WTC11 (cell line): ENCODE data around the gene CLCA2. TPM values are rescaled to one million over a fixed set of nuclear protein-coding genes. Genes with fewer than 3 reads are reported as not detected.
A peak's percentile ranks its signal among the peaks of the same experiment; 100 is the strongest.

Experiments used
- AFF4 ChIP-seq: sonication (generic); formaldehyde crosslinking; IDR thresholded peaks from 2 replicates; pipeline ENCODE4 v1.8.1; 2023; ENCODE audit warnings: mild to moderate bottlenecking, missing genetic modification reagents, borderline replicate concordance
- AR ChIP-seq: fragments of 250-450 bp; sonication (Bioruptor Pico); IDR thresholded peaks from 2 replicates; pipeline ENCODE4 v1.9.0; 2021; ENCODE audit warnings: mild to moderate bottlenecking
- ARID4B ChIP-seq: sonication (generic); formaldehyde crosslinking; IDR thresholded peaks from 2 replicates; pipeline ENCODE4 v1.8.0; 2023; ENCODE audit warnings: missing genetic modification reagents, mild to moderate bottlenecking, borderline replicate concordance
- ATF2 ChIP-seq: sonication (generic); formaldehyde crosslinking; IDR thresholded peaks from 2 replicates; pipeline ENCODE4 v1.8.1; 2022; ENCODE audit warnings: low read depth, missing genetic modification reagents, borderline replicate concordance
- CBFB ChIP-seq: sonication (generic); formaldehyde crosslinking; IDR thresholded peaks from 2 replicates; pipeline ENCODE4 v1.8.1; 2022; ENCODE audit warnings: mild to moderate bottlenecking, low read depth, missing genetic modification reagents
- E2F5 ChIP-seq: sonication (generic); formaldehyde crosslinking; IDR thresholded peaks from 2 replicates; pipeline ENCODE4 v1.8.1; 2022; ENCODE audit warnings: mild to moderate bottlenecking, moderate library complexity, missing genetic modification reagents
- ELF4 ChIP-seq: sonication (generic); formaldehyde crosslinking; IDR thresholded peaks from 2 replicates; pipeline ENCODE4 v1.8.1; 2022; ENCODE audit warnings: low read depth, mild to moderate bottlenecking, moderate library complexity, missing genetic modification reagents
- EMX1 ChIP-seq: fragments of 250-450 bp; sonication (Bioruptor Pico); IDR thresholded peaks from 2 replicates; pipeline ENCODE4 v1.8.0; 2021; ENCODE audit warnings: mild to moderate bottlenecking
- ERG ChIP-seq: fragments of 250-450 bp; sonication (Bioruptor Pico); IDR thresholded peaks from 2 replicates; pipeline ENCODE4 v1.8.0; 2021; ENCODE audit warnings: mild to moderate bottlenecking
- ESRRA ChIP-seq: sonication (generic); formaldehyde crosslinking; IDR thresholded peaks from 2 replicates; pipeline ENCODE4 v1.8.1; 2022; ENCODE audit warnings: mild to moderate bottlenecking, missing genetic modification reagents, borderline replicate concordance
- ETV6 ChIP-seq: sonication (generic); formaldehyde crosslinking; IDR thresholded peaks from 2 replicates; pipeline ENCODE4 v1.8.1; 2022; ENCODE audit warnings: mild to moderate bottlenecking, missing genetic modification reagents
- FOXK1 ChIP-seq: sonication (generic); formaldehyde crosslinking; IDR thresholded peaks from 2 replicates; pipeline ENCODE4 v1.8.0; 2022; ENCODE audit warnings: mild to moderate bottlenecking, moderate library complexity, missing genetic modification reagents
- FOXP1 ChIP-seq: sonication (generic); formaldehyde crosslinking; IDR thresholded peaks from 2 replicates; pipeline ENCODE4 v1.8.0; 2022; ENCODE audit warnings: missing genetic modification reagents, mild to moderate bottlenecking, moderate library complexity, borderline replicate concordance
- KAT7 ChIP-seq: sonication (generic); formaldehyde crosslinking; IDR thresholded peaks from 2 replicates; pipeline ENCODE4 v1.8.1; 2023; ENCODE audit warnings: missing genetic modification reagents, mild to moderate bottlenecking, borderline replicate concordance
- NFYB ChIP-seq: sonication (generic); formaldehyde crosslinking; conservative IDR thresholded peaks from 2 replicates; pipeline ENCODE4 v1.8.0; 2022; ENCODE audit warnings: low read depth, missing genetic modification reagents
- NR1H2 ChIP-seq: sonication (generic); formaldehyde crosslinking; IDR thresholded peaks from 2 replicates; pipeline ENCODE4 v1.9.0; 2021; ENCODE audit warnings: mild to moderate bottlenecking, moderate library complexity, missing genetic modification reagents
- NR3C1 ChIP-seq: sonication (generic); formaldehyde crosslinking; conservative IDR thresholded peaks from 2 replicates; pipeline ENCODE4 v1.8.1; 2023; ENCODE audit warnings: low read depth, mild to moderate bottlenecking, missing genetic modification reagents
- TEAD1 ChIP-seq: sonication (generic); formaldehyde crosslinking; IDR thresholded peaks from 2 replicates; pipeline ENCODE4 v1.8.0; 2022; ENCODE audit warnings: mild to moderate bottlenecking, missing genetic modification reagents
- TEAD4 ChIP-seq: sonication (generic); formaldehyde crosslinking; IDR thresholded peaks from 2 replicates; pipeline ENCODE4 v1.8.0; 2022; ENCODE audit warnings: mild to moderate bottlenecking, missing genetic modification reagents
- ZNF121 ChIP-seq: sonication (generic); formaldehyde crosslinking; IDR thresholded peaks from 2 replicates; pipeline ENCODE4 v1.8.0; 2023; ENCODE audit warnings: missing genetic modification reagents
- ZNF219 ChIP-seq: sonication (generic); formaldehyde crosslinking; IDR thresholded peaks from 2 replicates; pipeline ENCODE4 v1.8.0; 2023; ENCODE audit warnings: missing genetic modification reagents, mild to moderate bottlenecking, borderline replicate concordance
- ZNF232 ChIP-seq: sonication (generic); formaldehyde crosslinking; IDR thresholded peaks from 2 replicates; pipeline ENCODE4 v1.8.0; 2022; ENCODE audit warnings: mild to moderate bottlenecking, missing genetic modification reagents
- ZNF263 ChIP-seq: sonication (generic); formaldehyde crosslinking; IDR thresholded peaks from 2 replicates; pipeline ENCODE4 v1.8.1; 2022; ENCODE audit warnings: low read depth, mild to moderate bottlenecking, moderate library complexity, missing genetic modification reagents
- total RNA-seq: library from RNA; stranded (reverse); gene quantifications from 3 replicates; pipeline ENCODE4 v1.2.3, GENCODE V29; 2021

Gene CLCA2
- total RNA-seq, 1 experiment from 2014 or later, result 0.07 TPM

GRCh38 chr1:86395751-86396497 is 28.0 kb upstream of the CLCA2 start, which contains the start of gene ODF2L (continued):
- TF ChIP-seq AFF4 (CRISPR knock-in tag), result no peak
- no peak for TF ChIP-seq KAT7
- TF ChIP-seq ETV6 (CRISPR knock-in tag), result peak; percentile 85
- no peak for TF ChIP-seq ARID4B (CRISPR knock-in tag)
- 0 out of 2 replicates have a peak, but pooled peaks have one; percentile 15 for TF ChIP-seq NFYB (CRISPR knock-in tag)
- TF ChIP-seq ZNF219, result no peak
- no peak for TF ChIP-seq ELF4 (CRISPR knock-in tag)
- TF ChIP-seq CBFB, result no peak
- no peak for TF ChIP-seq NR3C1 (CRISPR knock-in tag)
- 0 out of 2 replicates have a peak, but pooled peaks have one; percentile 12 for TF ChIP-seq ZNF121 (CRISPR knock-in tag)
- no peak for TF ChIP-seq ERG (CRISPR knock-in tag)
- no peak for TF ChIP-seq ATF2 (CRISPR knock-in tag)
- no peak for TF ChIP-seq TEAD4 (CRISPR knock-in tag)
- TF ChIP-seq AR (CRISPR knock-in tag), result no peak
- TF ChIP-seq ZNF263 (CRISPR knock-in tag), result no peak
- no peak for TF ChIP-seq NR1H2 (CRISPR knock-in tag)
- TF ChIP-seq E2F5 (CRISPR knock-in tag), result no peak; the same call in 1 of the 2 replicates
- no peak for TF ChIP-seq ESRRA (CRISPR knock-in tag)
- TF ChIP-seq FOXP1 (CRISPR knock-in tag), result no peak; the same call in 1 of the 2 replicates
- TF ChIP-seq ZNF232 (CRISPR knock-in tag), result no peak
- no peak for TF ChIP-seq EMX1 (CRISPR knock-in tag)
- TF ChIP-seq TEAD1 (CRISPR knock-in tag), result no peak
- TF ChIP-seq FOXK1, result no peak
